Mucosa of gallbladder (tissue), 1 donor: ENCODE measurements around the gene PPA1. TPM values are rescaled to one million over a fixed set of nuclear protein-coding genes. Genes with fewer than 3 reads are reported as not detected.
"Not testable (repeated sequence)": the region's sequence is repeated elsewhere in the genome, so short reads cannot be mapped to it uniquely, and the experiment has no call there.

Experiments used
- DNase-seq: peaks from one replicate; pipeline ENCODE4 v3.0.0-alpha.2; 2020; ENCODE audit warnings: low spot score
- total RNA-seq: library from RNA; stranded (reverse); gene quantifications from one replicate; pipeline ENCODE4 v1.2.1, GENCODE V29; 2021
- donor health status: DM: no; HTN: no; CAD: no.

PPA1 gene
- total RNA-seq, 1 donor from 2014 or later = 148 TPM

GRCh38 chr10:70254778-70255328 is 21.6 kb upstream of the PPA1 start:
- DNase-seq = no peak

- no peak for DNase-seq
These were observed 20.9 kb upstream of the PPA1 start for GRCh38 chr10:70253878-70254765.

- DNase-seq = no peak
These were observed 17.9 kb upstream of the PPA1 start for GRCh38 chr10:70250961-70251680.

- no peak for DNase-seq
These were observed 14.1 kb upstream of the PPA1 start for GRCh38 chr10:70247360-70247759.

- DNase-seq = no peak
These were observed 7.9 kb upstream of the PPA1 start for GRCh38 chr10:70241081-70241480.

GRCh38 chr10:70239986-70240385 is 6.8 kb upstream of the PPA1 start:
- not testable (repeated sequence) for DNase-seq

GRCh38 chr10:70239077-70239976 is 6.1 kb upstream of the PPA1 start:
- not testable (repeated sequence) for DNase-seq

- not testable (repeated sequence) for DNase-seq
These were observed 4.8 kb upstream of the PPA1 start for GRCh38 chr10:70237958-70238536.

- DNase-seq = no peak
These were observed 1.6 kb upstream of the PPA1 start for GRCh38 chr10:70234668-70235447.

GRCh38 chr10:70233939-70234300 is 691 bp upstream of the PPA1 start:
- DNase-seq = no peak

GRCh38 chr10:70232859-70233108 is 445 bp downstream of the PPA1 start:
- DNase-seq = no peak

GRCh38 chr10:70232155-70232858 is 922 bp downstream of the PPA1 start:
- peak; percentile 56 for DNase-seq

GRCh38 chr10:70228491-70228890 is 4.7 kb downstream of the PPA1 start:
- DNase-seq = no peak

GRCh38 chr10:70227548-70228320 is 5.5 kb downstream of the PPA1 start:
- DNase-seq = peak; percentile 62

GRCh38 chr10:70223728-70224127 is 9.5 kb downstream of the PPA1 start:
- DNase-seq = no peak

- not testable (repeated sequence) for DNase-seq
These were observed 10.3 kb downstream of the PPA1 start for GRCh38 chr10:70222811-70223447.

GRCh38 chr10:70222340-70222794 is 10.9 kb downstream of the PPA1 start:
- DNase-seq = peak; percentile 35

- DNase-seq = no peak
These were observed 12.2 kb downstream of the PPA1 start for GRCh38 chr10:70221030-70221429.

GRCh38 chr10:70212879-70213278 is 20.4 kb downstream of the PPA1 start:
- DNase-seq = no peak
